SJCRH30 (cell line): ENCODE measurements around the gene DSG1. TPM values are rescaled to one million over a fixed set of nuclear protein-coding genes. Genes with fewer than 3 reads are reported as not detected.
"Not testable (repeated sequence)": the region's sequence is repeated elsewhere in the genome, so short reads cannot be mapped to it uniquely, and the experiment has no call there.

Source experiments
- DNase-seq, 2 experiments: peaks; one replicate each; pipeline ENCODE4 v3.0.0-alpha.2; 2015 to 2020
- H3K27ac ChIP-seq: fragments of 250-450 bp; sonication (Bioruptor Pico); 2 replicates; pipeline ENCODE4 v1.5.1; 2020; ENCODE audit warnings: mild to moderate bottlenecking, moderate library complexity
- H3K27me3 ChIP-seq: fragments of 250-450 bp; sonication (Bioruptor Pico); 2 replicates; pipeline ENCODE4 v1.5.1; 2020; ENCODE audit warnings: mild to moderate bottlenecking, moderate library complexity
- H3K36me3 ChIP-seq: fragments of 250-450 bp; sonication (Bioruptor Pico); 2 replicates; pipeline ENCODE4 v1.5.1; 2020; ENCODE audit warnings: mild to moderate bottlenecking, moderate library complexity
- H3K4me1 ChIP-seq: fragments of 250-450 bp; sonication (Bioruptor Pico); 2 replicates; pipeline ENCODE4 v1.5.1; 2020; ENCODE audit warnings: mild to moderate bottlenecking, moderate library complexity
- H3K4me3 ChIP-seq: fragments of 250-450 bp; sonication (Bioruptor Pico); 2 replicates; pipeline ENCODE4 v1.5.1; 2020; ENCODE audit warnings: mild to moderate bottlenecking, moderate library complexity
- H3K9me3 ChIP-seq: fragments of 250-450 bp; sonication (Bioruptor Pico); replicated peaks from 2 replicates; pipeline ENCODE4 v1.5.1; 2020; ENCODE audit warnings: mild to moderate bottlenecking, moderate library complexity
- total RNA-seq: library from RNA; depleted of rRNA; stranded (reverse); fragments of >200 nt; shearing (Covaris generic); gene quantifications from 2 replicates; pipeline ENCODE4 v1.2.3, GENCODE V29; 2014; rRNA removed

Gene DSG1
- 0.03 TPM in 1 of 2 replicates, not detected in the other for total RNA-seq

DNA sequence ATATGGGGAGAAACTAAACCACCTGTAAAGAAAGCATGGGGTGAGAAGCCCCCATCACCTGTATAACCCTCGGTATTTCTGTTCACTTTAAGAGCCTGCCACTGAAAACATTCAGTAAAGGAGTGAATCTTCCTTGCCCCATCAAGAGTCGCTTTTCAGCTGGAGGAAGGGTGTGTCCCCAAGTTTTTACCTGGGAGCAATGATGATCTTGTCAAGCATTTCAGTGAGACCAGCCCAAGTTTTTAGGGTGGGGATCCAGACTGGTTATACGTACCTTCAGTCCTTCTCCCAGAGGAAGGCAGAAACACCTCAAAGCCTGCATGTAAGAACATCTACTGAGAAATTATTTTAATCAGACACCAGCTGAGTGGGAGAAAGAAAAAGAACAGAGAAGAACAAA, at the start of gene DSG1:
TSS of gene DSG1 (plus strand) at position 301 of the 400 bp plus-strand sequence. CDS start 141 bp downstream, outside the sequence.
- no peak within 1 kb of the TSS for H3K27ac ChIP-seq
- no peaks in the 10 kb centered on the region for H3K36me3 ChIP-seq
- no peak within 1 kb of the TSS for H3K4me3 ChIP-seq
- no peaks in the 10 kb centered on the region for H3K4me1 ChIP-seq
- DNase-seq, result no peak
- H3K27me3 ChIP-seq, result no peaks in the 10 kb centered on the region
- H3K9me3 ChIP-seq, result no peaks in the 10 kb centered on the region

DNA sequence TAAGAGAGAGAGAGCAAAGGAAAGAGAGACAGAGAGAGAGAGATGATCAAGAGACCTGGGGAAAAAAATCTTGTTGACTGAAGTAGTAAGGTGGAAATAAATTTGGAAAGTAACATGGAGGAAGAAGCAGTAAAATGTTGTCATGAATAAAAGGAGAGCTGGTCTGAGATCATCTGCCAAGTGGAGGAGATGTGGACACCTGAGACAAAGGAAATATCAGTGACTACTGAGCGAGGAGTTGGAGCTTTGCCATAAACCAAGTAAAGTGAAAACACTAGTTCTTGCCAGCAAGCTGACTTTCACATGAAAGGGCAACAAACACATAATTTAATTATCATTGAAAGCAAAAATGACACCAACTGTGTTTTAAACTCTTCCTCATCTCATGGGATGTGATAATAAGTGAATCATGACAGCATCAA, 49.0 kb upstream of the DSG1 start:
- H3K27ac ChIP-seq, result no peak overlapping the region
- DNase-seq, result no peak
- H3K27me3 ChIP-seq, result no peaks in the 10 kb centered on the region
- no peaks in the 10 kb centered on the region for H3K36me3 ChIP-seq
- no peaks in the 10 kb centered on the region for H3K9me3 ChIP-seq
- no peak overlapping the region for H3K4me3 ChIP-seq
- H3K4me1 ChIP-seq, result no peaks in the 10 kb centered on the region

DNA sequence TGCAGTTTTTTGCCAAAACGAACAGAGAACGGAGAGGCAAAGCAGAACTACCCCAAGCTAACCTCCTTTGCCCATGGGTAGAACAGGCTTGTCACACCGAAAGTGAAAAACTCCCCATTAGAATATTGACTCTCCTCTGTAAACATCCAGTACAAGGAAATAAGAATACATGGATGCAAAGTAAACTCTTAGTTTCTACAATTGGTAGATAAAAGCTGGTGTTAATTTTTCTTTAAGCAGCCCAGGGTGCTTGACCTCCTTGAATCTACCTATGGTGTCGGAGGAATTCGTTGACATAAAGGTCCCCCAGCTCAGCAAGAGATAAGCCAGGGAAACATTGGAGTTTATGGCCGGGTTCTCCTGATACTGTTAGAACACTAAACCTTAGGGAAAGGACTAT, 48.4 kb upstream of the DSG1 start:
- no peaks in the 10 kb centered on the region for H3K36me3 ChIP-seq
- no peaks in the 10 kb centered on the region for H3K9me3 ChIP-seq
- no peaks in the 10 kb centered on the region for H3K27me3 ChIP-seq
- no peak overlapping the region for H3K4me3 ChIP-seq
- DNase-seq, result no peak
- H3K27ac ChIP-seq, result no peak overlapping the region
- no peaks in the 10 kb centered on the region for H3K4me1 ChIP-seq

DNA sequence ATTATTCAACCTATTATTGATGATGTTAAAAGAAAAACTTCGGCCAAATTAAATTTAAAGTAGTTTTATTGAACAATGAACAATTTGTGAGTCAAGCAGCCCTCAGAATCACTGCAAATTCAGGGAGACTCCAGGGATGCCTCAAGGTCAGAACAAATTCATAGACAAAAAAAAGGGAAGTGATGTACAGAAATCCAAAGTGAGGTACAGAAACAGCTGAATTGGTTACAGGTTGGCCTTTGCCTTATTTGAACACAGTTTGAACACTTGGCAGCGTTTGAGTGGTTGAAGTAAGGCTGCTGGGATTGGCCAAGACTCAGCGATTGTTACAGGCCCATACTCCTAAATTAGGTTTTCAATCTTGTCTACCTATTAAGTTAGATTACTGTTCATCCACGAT, 47.4 kb upstream of the DSG1 start:
- DNase-seq, result peak in 1 of 2 experiments; percentile 0
- Histone ChIP-seq H3K4me1 (no peaks in the 10 kb centered on the region), H3K27ac (no peak overlapping the region), H3K36me3 (no peaks in the 10 kb centered on the region), H3K9me3 (no peaks in the 10 kb centered on the region), H3K4me3 (no peak overlapping the region), H3K27me3 (no peaks in the 10 kb centered on the region)

DNA sequence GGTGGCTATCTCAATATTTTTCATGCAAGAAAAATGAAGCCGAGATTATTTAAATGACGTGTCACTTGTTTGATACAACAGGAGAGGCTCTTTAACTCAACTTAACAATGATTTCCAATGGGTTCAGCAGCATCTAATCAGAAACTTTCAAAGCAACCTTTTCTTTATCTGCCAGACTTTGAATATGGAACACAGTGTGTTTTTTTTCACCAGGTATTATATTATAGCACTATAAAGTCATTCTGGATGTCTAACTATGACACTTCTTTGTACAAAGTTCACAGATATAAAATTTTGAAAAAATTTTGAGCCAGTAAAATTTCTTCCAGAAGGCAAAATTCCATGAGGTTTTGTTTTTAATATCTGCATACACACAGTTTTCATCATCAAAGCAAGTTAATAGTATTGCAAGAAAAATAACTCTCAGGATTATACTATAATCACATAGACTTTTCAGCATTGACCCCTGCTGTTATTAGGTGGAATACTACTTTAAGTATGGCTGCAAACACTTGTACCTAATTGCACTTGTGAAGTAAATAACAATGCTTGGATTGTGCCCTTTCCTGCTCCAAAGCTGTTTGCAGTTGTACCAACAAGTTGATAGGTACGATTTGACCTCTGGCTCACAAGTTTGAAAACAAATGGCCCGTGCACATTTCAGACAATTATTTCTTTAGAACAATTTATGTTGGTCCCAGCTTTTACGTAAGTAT, 44.0 kb upstream of the DSG1 start:
- H3K9me3 ChIP-seq, result no peaks in the 10 kb centered on the region

DNA sequence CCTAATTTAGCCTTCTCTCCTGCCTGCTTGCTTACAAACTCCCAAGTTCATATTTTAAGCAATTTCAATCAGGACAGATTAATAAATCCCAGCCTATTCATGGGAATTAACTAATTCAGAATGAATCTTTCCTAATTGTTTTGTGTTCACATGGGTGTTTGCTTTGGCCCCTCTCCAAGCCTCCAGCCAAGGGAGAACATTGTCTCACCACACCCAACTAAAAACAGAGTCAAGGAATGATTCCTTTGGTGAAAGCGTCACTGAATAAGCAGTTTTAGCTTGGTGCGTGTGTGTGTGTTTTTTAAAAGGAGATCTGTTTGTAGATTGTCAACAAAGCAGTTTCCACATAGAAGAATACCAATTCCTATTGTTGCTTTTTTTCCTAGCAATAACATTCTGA, 43.0 kb upstream of the DSG1 start:
- DNase-seq, result peak in 1 of 2 experiments; percentile 0
- Histone ChIP-seq H3K4me3 (no peak overlapping the region), H3K27me3 (no peaks in the 10 kb centered on the region), H3K9me3 (no peaks in the 10 kb centered on the region), H3K36me3 (no peaks in the 10 kb centered on the region), H3K4me1 (no peaks in the 10 kb centered on the region), H3K27ac (no peak overlapping the region)

More for the DNA sequence above, 44.0 kb upstream of the DSG1 start:
- Histone ChIP-seq H3K4me1 (no peaks in the 10 kb centered on the region), H3K4me3 (no peak overlapping the region), H3K27me3 (no peaks in the 10 kb centered on the region), H3K36me3 (no peaks in the 10 kb centered on the region), H3K27ac (no peak overlapping the region)
- no peak for DNase-seq

DNA sequence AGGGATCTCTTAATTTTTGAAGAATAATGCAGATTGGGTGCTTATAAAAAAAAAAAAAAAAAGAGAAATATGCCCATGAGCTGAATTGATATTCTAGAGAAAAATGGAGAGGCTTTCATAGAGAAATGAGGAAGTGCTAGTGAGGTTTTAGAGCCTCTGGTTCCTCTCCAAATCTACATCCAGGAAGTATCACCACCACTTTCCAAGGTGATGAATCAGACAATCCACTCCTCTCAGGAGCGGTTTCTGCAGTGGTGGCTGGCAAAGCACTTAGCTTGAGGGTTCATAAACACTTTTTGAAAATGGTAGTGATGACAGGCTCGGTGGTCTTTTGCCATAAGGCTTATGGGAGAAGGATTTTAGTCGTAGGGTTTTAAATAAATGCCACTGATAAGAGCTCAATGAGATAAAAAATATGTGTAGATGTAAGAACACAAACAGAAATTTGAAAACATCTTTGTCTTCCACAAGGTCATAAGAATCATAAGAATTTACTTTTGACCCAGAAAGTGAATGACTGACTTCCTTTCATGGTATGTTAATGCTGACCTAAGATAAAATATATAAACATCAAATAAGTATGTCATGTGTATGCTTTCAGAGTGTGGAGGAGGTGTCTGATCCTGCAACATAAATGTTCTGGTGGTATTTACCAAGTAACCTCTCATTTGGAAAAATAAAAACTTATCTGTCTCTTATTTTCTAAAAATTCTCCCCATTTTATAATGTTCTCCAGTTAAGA, 42.1 kb upstream of the DSG1 start:
- H3K36me3 ChIP-seq, result no peaks in the 10 kb centered on the region
- no peak for DNase-seq

DNA sequence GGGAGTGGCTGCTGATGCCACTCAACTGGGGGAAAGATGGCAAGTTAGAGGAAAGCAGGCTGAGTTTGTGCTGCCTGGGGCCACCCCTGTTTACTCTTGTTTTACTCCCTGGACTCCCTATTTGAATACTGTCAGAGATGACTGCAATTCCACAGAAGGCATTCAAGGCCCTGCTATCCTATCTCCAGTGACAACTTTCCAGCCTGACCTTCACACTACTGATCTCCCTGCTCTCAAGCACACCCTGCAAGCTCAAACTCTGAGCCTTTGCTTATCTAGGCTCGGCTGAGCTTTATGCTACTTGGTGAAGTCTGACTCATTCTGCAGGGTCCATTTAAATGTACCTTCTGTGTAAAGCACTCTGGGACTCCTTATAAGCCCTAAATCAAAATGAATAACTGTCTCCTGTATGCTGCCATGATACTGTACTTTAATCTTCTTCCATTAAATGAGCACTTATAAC, 39.3 kb upstream of the DSG1 start:
- H3K9me3 ChIP-seq, result no peaks in the 10 kb centered on the region

More for the DNA sequence above, 42.1 kb upstream of the DSG1 start:
- H3K4me1 ChIP-seq, result no peaks in the 10 kb centered on the region
- H3K9me3 ChIP-seq, result no peaks in the 10 kb centered on the region
- H3K4me3 ChIP-seq, result no peak overlapping the region
- no peak overlapping the region for H3K27ac ChIP-seq
- no peaks in the 10 kb centered on the region for H3K27me3 ChIP-seq

DNA sequence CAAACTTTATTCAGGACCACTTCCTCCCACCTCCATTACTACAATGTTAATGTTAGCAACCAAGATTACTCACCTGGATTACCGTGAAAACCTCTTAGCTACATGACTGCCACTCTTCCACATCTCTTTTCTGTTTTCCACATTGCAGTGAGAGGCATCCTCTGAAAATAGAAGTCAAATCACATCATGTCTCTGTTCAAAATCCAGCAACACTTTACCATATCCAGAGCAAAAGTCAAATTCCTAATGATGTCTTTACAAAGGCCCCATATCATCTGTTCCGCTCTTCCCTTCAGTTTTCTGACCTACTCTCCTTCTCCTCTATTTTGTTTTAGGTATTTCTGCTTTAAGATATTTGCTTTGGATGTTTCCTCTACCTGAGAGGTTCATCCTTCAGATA, 37.5 kb upstream of the DSG1 start:
- Histone ChIP-seq H3K4me3 (no peak overlapping the region), H3K9me3 (no peaks in the 10 kb centered on the region), H3K27ac (no peak overlapping the region), H3K27me3 (no peaks in the 10 kb centered on the region), H3K4me1 (no peaks in the 10 kb centered on the region), H3K36me3 (no peaks in the 10 kb centered on the region)
- DNase-seq, result no peak

More for the DNA sequence above, 39.3 kb upstream of the DSG1 start:
- Histone ChIP-seq H3K27me3 (no peaks in the 10 kb centered on the region), H3K4me1 (no peaks in the 10 kb centered on the region), H3K4me3 (no peak overlapping the region), H3K27ac (no peak overlapping the region), H3K36me3 (no peaks in the 10 kb centered on the region)
- DNase-seq, result no peak

DNA sequence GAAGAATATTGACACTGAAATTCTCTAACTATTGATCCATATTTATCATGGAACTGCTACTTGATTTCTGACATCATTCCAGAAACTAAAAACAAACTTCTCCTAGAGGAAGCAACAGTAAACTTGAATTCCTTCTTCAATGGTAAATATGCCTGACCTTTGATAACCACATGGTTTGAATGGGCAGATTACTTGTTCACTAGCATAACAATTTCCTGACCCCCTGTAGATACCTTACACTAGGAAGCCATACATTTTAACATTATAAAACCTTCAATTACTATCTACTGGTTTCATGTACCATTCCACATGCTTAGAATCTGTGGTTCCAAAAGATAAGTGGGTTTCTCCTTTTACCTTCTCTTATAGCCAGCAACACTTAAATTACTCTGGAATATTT, 36.5 kb upstream of the DSG1 start:
- Histone ChIP-seq H3K36me3 (no peaks in the 10 kb centered on the region), H3K27me3 (no peaks in the 10 kb centered on the region), H3K4me3 (no peak overlapping the region), H3K27ac (no peak overlapping the region), H3K4me1 (no peaks in the 10 kb centered on the region), H3K9me3 (no peaks in the 10 kb centered on the region)
- no peak for DNase-seq

DNA sequence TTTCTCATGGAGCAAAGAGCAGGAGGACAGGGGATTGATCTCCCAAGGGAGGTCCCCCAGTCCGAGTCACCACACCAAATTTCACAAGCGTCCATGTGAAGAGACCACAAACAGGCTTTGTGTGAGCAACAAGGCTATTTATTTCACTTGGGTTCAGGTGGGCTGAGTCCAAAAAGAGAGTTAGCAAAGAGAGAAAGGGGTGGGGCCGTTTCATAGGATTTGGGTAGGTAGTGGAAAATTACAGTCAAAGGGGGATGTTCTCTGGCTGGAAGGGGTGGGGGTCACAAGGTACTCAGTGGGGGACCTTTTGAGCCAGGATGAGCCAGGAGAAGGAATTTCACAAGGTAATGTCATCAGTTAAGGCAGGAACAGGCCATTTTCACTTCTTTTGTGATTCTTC, 28.5 kb upstream of the DSG1 start:
- H3K4me1 ChIP-seq, DNase-seq, H3K9me3 ChIP-seq, H3K27me3 ChIP-seq, H3K4me3 ChIP-seq, H3K36me3 ChIP-seq, H3K27ac ChIP-seq: not testable (repeated sequence)

DNA sequence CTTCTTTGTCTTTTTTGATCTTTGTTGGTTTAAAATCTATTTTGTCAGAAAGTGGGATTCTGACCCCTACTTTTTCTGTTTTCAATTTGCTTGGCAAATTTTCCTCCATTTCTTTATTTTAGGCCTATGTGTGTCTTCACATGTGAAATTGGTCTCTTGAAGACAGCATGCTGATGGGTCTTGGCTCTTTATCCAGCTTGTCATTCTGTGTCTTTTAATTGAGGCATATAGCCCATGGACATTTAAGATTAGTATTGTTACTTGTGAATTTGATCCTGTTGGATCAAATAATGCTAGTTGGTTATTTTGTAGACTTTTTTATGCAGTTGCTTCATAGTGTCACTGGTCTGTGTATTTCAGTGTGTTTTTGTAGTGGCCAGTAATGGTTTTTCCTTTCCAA, 26.3 kb upstream of the DSG1 start:
- no peaks in the 10 kb centered on the region for H3K27me3 ChIP-seq
- H3K4me3 ChIP-seq, result no peak overlapping the region
- no peaks in the 10 kb centered on the region for H3K9me3 ChIP-seq
- no peak for DNase-seq
- no peaks in the 10 kb centered on the region for H3K4me1 ChIP-seq
- H3K27ac ChIP-seq, result no peak overlapping the region
- no peaks in the 10 kb centered on the region for H3K36me3 ChIP-seq

DNA sequence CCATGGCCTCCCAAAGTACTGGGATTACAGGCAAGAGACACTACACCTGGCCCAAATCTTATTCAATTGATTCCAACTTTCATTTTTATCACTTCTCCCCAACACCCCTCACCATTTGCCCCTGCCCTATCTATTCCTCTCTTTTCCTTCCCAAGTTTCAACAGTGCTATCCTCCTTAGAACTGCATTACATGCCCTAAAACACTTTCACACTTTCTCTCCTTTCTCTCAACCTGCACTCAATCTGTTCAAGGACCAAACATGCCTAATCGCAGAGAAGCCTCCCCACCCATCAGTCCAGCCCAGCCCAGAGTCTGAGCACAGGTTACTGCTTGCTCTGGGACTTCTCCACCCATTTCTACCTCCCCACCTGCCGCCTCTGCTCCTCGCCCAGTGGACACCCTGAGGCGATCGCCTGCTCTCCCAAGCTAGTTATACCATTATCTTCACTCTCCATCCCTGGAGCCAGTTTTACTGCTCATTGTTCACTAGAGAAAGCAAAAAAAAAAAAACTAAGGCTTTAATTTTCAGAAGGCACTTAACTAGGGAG, 23.7 kb upstream of the DSG1 start:
- Histone ChIP-seq H3K36me3 (no peaks in the 10 kb centered on the region), H3K27ac (no peak overlapping the region), H3K9me3 (no peaks in the 10 kb centered on the region), H3K27me3 (no peaks in the 10 kb centered on the region), H3K4me1 (no peaks in the 10 kb centered on the region), H3K4me3 (no peak overlapping the region)
- DNase-seq, result no peak

DNA sequence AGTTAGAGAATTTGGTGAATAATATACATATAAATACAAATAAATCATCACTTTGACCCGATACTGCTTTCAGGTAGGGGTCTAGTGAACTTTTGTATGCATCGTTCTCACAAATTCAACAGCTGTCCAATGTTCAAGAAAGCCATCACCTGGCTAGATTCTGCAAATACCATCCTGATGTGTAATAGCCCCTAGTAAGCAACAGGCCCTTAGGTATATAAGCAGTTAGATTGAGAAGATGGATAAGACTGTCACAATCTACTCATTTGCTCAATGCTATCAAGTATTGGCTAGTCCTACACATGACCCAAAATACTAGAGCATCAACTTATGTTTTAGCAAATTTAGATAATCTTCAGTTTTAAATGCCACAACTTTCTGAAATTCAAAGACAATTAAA, 20.7 kb upstream of the DSG1 start:
- no peak for DNase-seq
- Histone ChIP-seq H3K36me3 (no peaks in the 10 kb centered on the region), H3K27me3 (no peaks in the 10 kb centered on the region), H3K4me3 (no peak overlapping the region), H3K27ac (no peak overlapping the region), H3K4me1 (no peaks in the 10 kb centered on the region), H3K9me3 (no peaks in the 10 kb centered on the region)

DNA sequence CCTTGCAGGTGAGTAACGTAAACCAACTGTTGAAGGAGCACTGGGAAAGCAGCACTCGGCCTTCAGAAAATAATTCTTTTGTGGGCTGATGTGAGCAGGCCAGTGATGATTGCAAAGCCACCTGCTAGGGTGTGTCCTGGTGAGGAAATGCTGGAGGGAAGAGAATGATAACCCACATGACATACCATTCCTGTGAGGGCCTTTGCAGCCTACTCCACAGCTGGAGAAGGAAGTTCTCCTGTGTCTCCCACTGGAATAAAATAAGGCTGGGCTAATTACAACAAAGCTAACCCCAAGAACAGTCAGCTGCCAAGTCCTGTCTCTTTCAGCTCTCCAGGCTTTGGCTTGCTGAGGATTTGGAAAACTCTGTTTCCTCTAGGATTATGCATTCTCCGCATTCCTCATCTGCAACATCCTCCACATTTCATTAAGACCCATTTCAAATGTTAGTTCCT, 16.7 kb upstream of the DSG1 start:
- Histone ChIP-seq H3K4me3 (no peak overlapping the region), H3K36me3 (no peaks in the 10 kb centered on the region), H3K27me3 (no peaks in the 10 kb centered on the region), H3K4me1 (no peaks in the 10 kb centered on the region), H3K9me3 (no peaks in the 10 kb centered on the region), H3K27ac (peak overlapping the region; percentile 21; the same call in 1 of the 2 replicates)
- peak; percentile 7 to 27 for DNase-seq
